Testis (tissue), 3 donors: ENCODE data around the gene VPS8. TPM values are rescaled to one million over a fixed set of nuclear protein-coding genes. Genes with fewer than 3 reads are reported as not detected.

ENCODE experiments used
- DNase-seq: peaks from one replicate; pipeline ENCODE4 v3.0.0-alpha.2; 2019
- H3K27ac ChIP-seq, 2 donors: fragments of 200-600 bp; sonication (generic); one replicate each; pipeline ENCODE4 v1.5.1; 2019
- H3K27me3 ChIP-seq: fragments of 200-600 bp; sonication (generic); one replicate; pipeline ENCODE4 v1.5.1; 2019
- H3K36me3 ChIP-seq: fragments of 200-600 bp; sonication (generic); one replicate; pipeline ENCODE4 v1.5.1; 2017; ENCODE audit warnings: low read depth; ENCODE audit errors: missing control alignments
- H3K4me1 ChIP-seq: fragments of 200-600 bp; sonication (generic); one replicate; pipeline ENCODE4 v1.5.1; 2019
- H3K4me3 ChIP-seq, 2 donors: fragments of 200-600 bp; sonication (generic); one replicate each; pipeline ENCODE4 v1.5.1; 2017 to 2019
- H3K9me3 ChIP-seq: fragments of 200-600 bp; sonication (generic); one replicate; pipeline ENCODE4 v1.5.1; 2017
- CTCF ChIP-seq, 3 experiments: fragments of 450-650 bp in 2 of 3; fragments of 200-600 bp in 1 of 3; sonication (generic) in 1 of 3; IDR thresholded peaks; one replicate each; pipeline ENCODE4 v1.5.1; 2016 to 2019; ENCODE audit warnings: antibody characterized with exemption in 3 of 3, mild to moderate bottlenecking in 2 of 3, moderate library complexity in 1 of 3
- POLR2A ChIP-seq: fragments of 450-650 bp; IDR thresholded peaks from one replicate; pipeline ENCODE4 v1.6.1; 2017; ENCODE audit warnings: antibody characterized with exemption, mild to moderate bottlenecking, moderate library complexity
- WGBS, 2 donors: methylation state at CpG; one replicate each; pipeline ENCODE4 v1.1.5; 2018; 5-methylcytosine and 5-hydroxymethylcytosine counted together
- intact Hi-C: fragments of 100-400 bp; cut with DNase I; formaldehyde crosslinking; loops from one replicate; pipeline ENCODE4 v1.15.1; 2023; ENCODE audit warnings: low total_unique reads
- polyA plus RNA-seq: library from polyadenylated mRNA; stranded (reverse); fragments of 350-450 nt; fragmentation: Illumina TruSeq; extraction: RNeasy Lipid Tissue Mini Kit (QIAGEN cat#74804); gene quantifications from one replicate; pipeline ENCODE4 v1.2.3, GENCODE V29; 2014; ENCODE audit warnings: low read depth, low replicate concordance; ENCODE audit not compliant: insufficient read depth
- total RNA-seq, 2 donors: library from RNA; depleted of rRNA; stranded (reverse); fragments of >200 nt; gene quantifications; one replicate each; pipeline ENCODE4 v1.2.3, GENCODE V29; 2016

Gene VPS8
- total and polyA plus RNA-seq, 3 donors from 2014 or later: 65.8 to 127 (median 88.0) TPM

DNA sequence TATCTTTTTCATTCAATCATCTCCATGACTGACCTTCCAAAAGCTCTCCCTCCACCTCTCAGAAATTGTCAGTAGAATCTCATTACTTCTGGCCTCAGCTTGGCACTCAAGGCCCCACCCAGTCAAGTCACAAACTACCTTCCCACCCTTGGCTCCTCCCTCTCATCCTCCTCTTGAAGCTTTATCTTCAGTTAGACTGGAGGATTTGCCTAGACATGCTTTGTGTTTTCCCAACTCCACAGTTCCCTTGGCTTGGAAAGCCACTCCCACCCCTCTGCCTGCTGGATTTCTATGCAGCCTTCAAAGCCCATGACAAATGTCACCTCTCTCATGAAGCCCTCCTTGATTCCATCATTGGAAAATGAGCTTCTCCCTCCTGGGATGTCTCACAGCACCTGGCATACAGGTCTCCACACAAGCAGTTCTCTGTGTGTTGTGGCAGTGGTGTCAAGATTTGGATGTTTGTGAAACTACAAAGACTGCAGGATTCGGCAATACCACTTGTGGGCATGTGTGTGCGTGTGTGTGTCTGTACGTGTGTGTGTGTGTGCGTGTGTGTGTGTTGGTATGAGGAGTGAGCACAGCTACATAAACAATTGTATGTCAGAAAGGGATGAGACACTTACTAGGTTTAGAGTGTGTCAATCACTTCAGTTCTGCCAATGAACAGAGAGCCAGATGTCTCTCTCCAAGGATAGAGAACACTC is 45.3 kb upstream of the VPS8 start:
- intact Hi-C loops: no loop called here
- H3K27ac ChIP-seq: no peak overlapping the region
- no peaks in the 10 kb centered on the region for H3K4me1 ChIP-seq
- no peaks in the 10 kb centered on the region for H3K36me3 ChIP-seq
- WGBS, 2 donors: 89 to 91% methylated on average over 4 of the region's 4 CpGs
- no peak for DNase-seq
- TF ChIP-seq CTCF (IDR thresholded peaks at IDR 0.05) (no peak), POLR2A (no peak)
- H3K9me3 ChIP-seq: no peaks in the 10 kb centered on the region
- no peak overlapping the region for H3K4me3 ChIP-seq
- H3K27me3 ChIP-seq: no peaks in the 10 kb centered on the region

GRCh38 chr3:184767377-184767776 is 44.6 kb upstream of the VPS8 start:
- H3K27me3 ChIP-seq: no peaks in the 10 kb centered on the region
- no peak overlapping the region for H3K4me3 ChIP-seq
- no peaks in the 10 kb centered on the region for H3K36me3 ChIP-seq
- DNase-seq: no peak
- no peaks in the 10 kb centered on the region for H3K4me1 ChIP-seq
- TF ChIP-seq CTCF (IDR thresholded peaks at IDR 0.05) (no peak), POLR2A (no peak)
- H3K9me3 ChIP-seq: no peaks in the 10 kb centered on the region
- WGBS, 2 donors: 84 to 91% methylated on average over 11 to 12 of the region's 12 CpGs
- intact Hi-C loops: no loop called here
- H3K27ac ChIP-seq: no peak overlapping the region

DNA sequence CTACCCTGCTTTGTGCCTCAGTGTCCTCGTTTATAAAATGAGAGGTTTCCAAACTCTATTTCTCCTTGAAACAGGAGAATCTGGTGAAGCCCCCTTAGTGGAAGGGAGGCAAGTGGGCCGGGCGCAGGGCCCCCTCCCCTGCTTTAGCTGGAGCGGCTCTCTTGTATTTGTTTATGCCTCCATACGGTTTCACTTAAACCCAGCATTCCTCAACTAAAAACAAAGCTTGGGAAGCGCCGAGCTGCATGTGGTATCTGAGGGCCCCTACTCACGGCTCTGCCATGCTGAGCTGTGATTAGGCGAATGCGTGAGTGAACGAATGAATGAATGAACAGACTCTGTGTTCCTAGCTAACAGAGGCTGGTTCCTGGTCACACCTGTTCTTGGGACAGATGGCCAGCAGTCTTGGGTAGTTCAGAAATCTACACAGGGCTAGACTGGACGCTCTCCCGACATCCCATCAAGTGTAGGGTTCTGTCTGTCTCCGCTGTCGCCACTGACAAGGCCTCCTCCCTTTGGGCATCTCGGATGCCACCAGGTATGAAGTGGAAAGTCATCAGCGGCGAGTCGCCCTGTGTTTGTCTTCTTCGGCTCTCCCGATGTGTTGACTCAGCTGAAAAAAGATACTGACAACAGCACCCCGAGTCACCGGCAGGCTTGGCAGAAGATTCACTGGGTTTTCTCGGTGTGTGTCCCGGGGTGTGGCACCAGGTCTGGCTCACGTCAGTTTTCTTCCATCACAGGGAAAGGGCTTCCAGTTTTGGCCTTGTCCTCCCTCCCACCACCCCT is 42.4 kb upstream of the VPS8 start:
- Histone ChIP-seq H3K27me3 (no peaks in the 10 kb centered on the region), H3K36me3 (no peaks in the 10 kb centered on the region), H3K27ac (no peak overlapping the region), H3K4me1 (no peaks in the 10 kb centered on the region), H3K4me3 (no peak overlapping the region), H3K9me3 (no peaks in the 10 kb centered on the region)
- DNase-seq: no peak
- intact Hi-C loops: no loop called here
- TF ChIP-seq POLR2A (no peak), CTCF (IDR thresholded peaks at IDR 0.05) (no peak)
- WGBS, 2 donors: 91 to 94% methylated on average over 26 of the region's 26 CpGs

GRCh38 chr3:184770541-184770940 is 41.4 kb upstream of the VPS8 start:
- Histone ChIP-seq H3K4me3 (no peak overlapping the region), H3K4me1 (no peaks in the 10 kb centered on the region), H3K27ac (no peak overlapping the region), H3K27me3 (no peaks in the 10 kb centered on the region), H3K9me3 (no peaks in the 10 kb centered on the region), H3K36me3 (no peaks in the 10 kb centered on the region)
- no peak for DNase-seq
- TF ChIP-seq POLR2A (no peak), CTCF (IDR thresholded peaks at IDR 0.05) (no peak)
- 95 to 97% methylated on average over 12 of the region's 12 CpGs for WGBS, 2 donors
- intact Hi-C loops: no loop called here
